GM12878 (cell line): Measurements from ENCODE around the gene ATP6V0D1. TPM values are rescaled to one million over a fixed set of nuclear protein-coding genes. Genes with fewer than 3 reads are reported as not detected.

Source experiments
- CBX5 ChIP-seq: sonication (generic); IDR thresholded peaks from 2 replicates; pipeline ENCODE4 v1.6.1; 2016; ENCODE audit warnings: low read depth, moderate library complexity, mild to moderate bottlenecking, inconsistent platforms
- CHD2 ChIP-seq: IDR thresholded peaks from 2 replicates; pipeline ENCODE4 v1.6.1; 2011; ENCODE audit warnings: low read depth, low read length, improper control_type of control experiment, borderline replicate concordance
- CHD4 ChIP-seq: fragments of 200-600 bp; sonication (generic); IDR thresholded peaks from 2 replicates; pipeline ENCODE4 v1.6.1; 2016; ENCODE audit warnings: mild to moderate bottlenecking
- IKZF1 ChIP-seq: fragments of 450-650 bp; conservative IDR thresholded peaks from 2 replicates; pipeline ENCODE4 v1.6.1; 2017; ENCODE audit warnings: antibody characterized with exemption, mild to moderate bottlenecking
- IKZF2 ChIP-seq, 2 experiments: fragments of 450-650 bp; IDR thresholded peaks; 2 replicates each; pipeline ENCODE4 v1.6.1; 2017; ENCODE audit warnings: mild to moderate bottlenecking in 2 of 2, moderate library complexity in 2 of 2
- KLF5 ChIP-seq: fragments of 450-650 bp; IDR thresholded peaks from 2 replicates; pipeline ENCODE4 v1.6.1; 2014; ENCODE audit warnings: mild to moderate bottlenecking; ENCODE audit not compliant: partially characterized antibody
- MEF2B ChIP-seq: fragments of 450-650 bp; IDR thresholded peaks from 2 replicates; pipeline ENCODE4 v1.6.1; 2018; ENCODE audit warnings: mild to moderate bottlenecking, moderate library complexity; ENCODE audit not compliant: partially characterized antibody, poor library complexity, severe bottlenecking
- MTA2 ChIP-seq: fragments of 450-650 bp; IDR thresholded peaks from 2 replicates; pipeline ENCODE4 v1.6.1; 2016; ENCODE audit warnings: low read depth, mild to moderate bottlenecking, moderate library complexity
- NFYA ChIP-seq: IDR thresholded peaks from 2 replicates; pipeline ENCODE4 v1.6.1; 2011; ENCODE audit warnings: low read depth, mild to moderate bottlenecking, low read length, improper control_type of control experiment, borderline replicate concordance
- NR2F1 ChIP-seq: fragments of 450-650 bp; conservative IDR thresholded peaks from 2 replicates; pipeline ENCODE4 v1.6.1; 2017; ENCODE audit warnings: mild to moderate bottlenecking
- NRF1 ChIP-seq: conservative IDR thresholded peaks from 2 replicates; pipeline ENCODE4 v1.6.1; 2011; ENCODE audit warnings: mild to moderate bottlenecking, low read depth, low read length, improper control_type of control experiment
- RAD51 ChIP-seq: fragments of 450-650 bp; IDR thresholded peaks from 2 replicates; pipeline ENCODE4 v1.6.1; 2016; ENCODE audit warnings: moderate library complexity, mild to moderate bottlenecking, inconsistent platforms
- RBBP5 ChIP-seq: fragments of 200-600 bp; sonication (generic); conservative IDR thresholded peaks from 2 replicates; pipeline ENCODE4 v1.6.1; 2016
- RCOR1 ChIP-seq: conservative IDR thresholded peaks from 2 replicates; pipeline ENCODE4 v1.6.1; 2012; ENCODE audit warnings: low read depth, low read length, improper control_type of control experiment
- REST ChIP-seq: IDR thresholded peaks from 2 replicates; pipeline ENCODE4 v1.6.1; 2012; ENCODE audit warnings: mild to moderate bottlenecking, low read depth, low read length
- SMARCA5 ChIP-seq: fragments of 450-650 bp; IDR thresholded peaks from 2 replicates; pipeline ENCODE4 v1.6.1; 2017; ENCODE audit warnings: mild to moderate bottlenecking
- SREBF1 ChIP-seq: IDR thresholded peaks from 2 replicates; pipeline ENCODE4 v1.6.1; 2012; ENCODE audit warnings: mild to moderate bottlenecking, low read length
- SRF ChIP-seq, 2 experiments: IDR thresholded peaks; 2 replicates each; pipeline ENCODE4 v1.6.1; 2011; ENCODE audit warnings: low read depth in 2 of 2, low read length in 2 of 2, mild to moderate bottlenecking in 1 of 2, moderate library complexity in 1 of 2
- ZBTB11 ChIP-seq: fragments of 450-650 bp; formaldehyde crosslinking; IDR thresholded peaks from 2 replicates; pipeline ENCODE4 v1.5.0; 2022; ENCODE audit warnings: mild to moderate bottlenecking, missing genetic modification characterization
- ZNF384 ChIP-seq: IDR thresholded peaks from 2 replicates; pipeline ENCODE4 v1.6.1; 2012; ENCODE audit warnings: low read depth, mild to moderate bottlenecking, low read length, improper control_type of control experiment, borderline replicate concordance
- polyA plus RNA-seq, 11 experiments: library from polyadenylated mRNA; depleted of rRNA in 4 of 11; unstranded in 6 of 11; stranded (reverse) in 5 of 11; fragments of >200 nt; fragmentation: Nextera tagmentation in 4 of 11; fragmentation: Illumina TruSeq in 1 of 11; extraction: Ambion mirVana in 4 of 11; extraction: Trizol in 1 of 11; gene quantifications; 1 replicate in 1 of 11; 2 replicates in 10 of 11; pipeline versions ENCODE4 v1.2.1 to v1.2.3, GENCODE V29; 2011 to 2016; ENCODE audit warnings: inconsistent platforms in 2 of 11, missing spikeins in 2 of 11, low read depth in 1 of 11
- total RNA-seq, 4 experiments: library from RNA; depleted of rRNA in 3 of 4; stranded (reverse); fragments of >200 nt in 3 of 4; fragmentation: Illumina TruSeq in 1 of 4; extraction: Trizol in 1 of 4; gene quantifications; 2 replicates each; pipeline versions ENCODE4 v1.2.1 to v1.2.3, GENCODE V29; 2013 to 2021
- TF ChIP-seq, protein P1 (sequence below): fragments of 450-650 bp; IDR thresholded peaks from 2 replicates; pipeline ENCODE4 v1.6.1; 2014; ENCODE audit warnings: mild to moderate bottlenecking
- TF ChIP-seq, protein P2 (sequence below): fragments of 150-350 bp; IDR thresholded peaks from 2 replicates; pipeline ENCODE4 v1.6.1; 2014; ENCODE audit warnings: mild to moderate bottlenecking, low read depth, low read length

ATP6V0D1 gene
- total and polyA plus RNA-seq, 10 of the 15 experiments (the other 5 are each of a cell fraction or from before 2014, with no cell fraction given): 28.1 to 141 (median 70.3) TPM

- TF ChIP-seq SREBF1 (no peak), ZNF384 (no peak), RAD51 (no peak; the same call in 1 of the 2 replicates), MEF2B (peak; percentile 93), RCOR1 (0 out of 2 replicates have a peak, but pooled peaks have one; percentile 61), ZBTB11 (CRISPR knock-in tag) (no peak), RBBP5 (no peak), NFYA (no peak), IKZF1 (peak; percentile 98), SRF (IDR thresholded peaks at IDR 0.05; ENCODE audit: low read depth in 2 of 2, low read length in 2 of 2) (peak in 1 of 2 experiments; percentile 42; a peak in 1 of 4 replicates), SMARCA5 (peak; percentile 99), KLF5 (peak; percentile 54), CBX5 (no peak), CHD4 (no peak), MTA2 (peak; percentile 70; the same call in 1 of the 2 replicates), NR2F1 (no peak; the same call in 1 of the 2 replicates), REST (0 out of 2 replicates have a peak, but pooled peaks have one; percentile 2), NRF1 (no peak), CHD2 (peak; percentile 43; the same call in 1 of the 2 replicates), IKZF2 (IDR thresholded peaks at IDR 0.05) (peak; percentile 95 to 96)
- TF ChIP-seq, protein P1, sequence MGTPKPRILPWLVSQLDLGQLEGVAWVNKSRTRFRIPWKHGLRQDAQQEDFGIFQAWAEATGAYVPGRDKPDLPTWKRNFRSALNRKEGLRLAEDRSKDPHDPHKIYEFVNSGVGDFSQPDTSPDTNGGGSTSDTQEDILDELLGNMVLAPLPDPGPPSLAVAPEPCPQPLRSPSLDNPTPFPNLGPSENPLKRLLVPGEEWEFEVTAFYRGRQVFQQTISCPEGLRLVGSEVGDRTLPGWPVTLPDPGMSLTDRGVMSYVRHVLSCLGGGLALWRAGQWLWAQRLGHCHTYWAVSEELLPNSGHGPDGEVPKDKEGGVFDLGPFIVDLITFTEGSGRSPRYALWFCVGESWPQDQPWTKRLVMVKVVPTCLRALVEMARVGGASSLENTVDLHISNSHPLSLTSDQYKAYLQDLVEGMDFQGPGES: no peak
- TF ChIP-seq, protein P2, sequence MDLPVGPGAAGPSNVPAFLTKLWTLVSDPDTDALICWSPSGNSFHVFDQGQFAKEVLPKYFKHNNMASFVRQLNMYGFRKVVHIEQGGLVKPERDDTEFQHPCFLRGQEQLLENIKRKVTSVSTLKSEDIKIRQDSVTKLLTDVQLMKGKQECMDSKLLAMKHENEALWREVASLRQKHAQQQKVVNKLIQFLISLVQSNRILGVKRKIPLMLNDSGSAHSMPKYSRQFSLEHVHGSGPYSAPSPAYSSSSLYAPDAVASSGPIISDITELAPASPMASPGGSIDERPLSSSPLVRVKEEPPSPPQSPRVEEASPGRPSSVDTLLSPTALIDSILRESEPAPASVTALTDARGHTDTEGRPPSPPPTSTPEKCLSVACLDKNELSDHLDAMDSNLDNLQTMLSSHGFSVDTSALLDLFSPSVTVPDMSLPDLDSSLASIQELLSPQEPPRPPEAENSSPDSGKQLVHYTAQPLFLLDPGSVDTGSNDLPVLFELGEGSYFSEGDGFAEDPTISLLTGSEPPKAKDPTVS: no peak
Observed at GRCh38 chr16:67521095-67521804, 40.3 kb upstream of the ATP6V0D1 start (continued).
